NCI-H1105 treated with DMSO at 0.1 percent for 48 hours (cell line): Measurements from ENCODE around the gene CCNYL1.
"Not testable (repeated sequence)": the region's sequence is repeated elsewhere in the genome, so short reads cannot be mapped to it uniquely, and the experiment has no call there.

Experiments used
- DNase-seq: peaks from one replicate; lab custom pipeline; 2025; lab: John Stamatoyannopoulos, UW

CCNYL1 gene

DNA sequence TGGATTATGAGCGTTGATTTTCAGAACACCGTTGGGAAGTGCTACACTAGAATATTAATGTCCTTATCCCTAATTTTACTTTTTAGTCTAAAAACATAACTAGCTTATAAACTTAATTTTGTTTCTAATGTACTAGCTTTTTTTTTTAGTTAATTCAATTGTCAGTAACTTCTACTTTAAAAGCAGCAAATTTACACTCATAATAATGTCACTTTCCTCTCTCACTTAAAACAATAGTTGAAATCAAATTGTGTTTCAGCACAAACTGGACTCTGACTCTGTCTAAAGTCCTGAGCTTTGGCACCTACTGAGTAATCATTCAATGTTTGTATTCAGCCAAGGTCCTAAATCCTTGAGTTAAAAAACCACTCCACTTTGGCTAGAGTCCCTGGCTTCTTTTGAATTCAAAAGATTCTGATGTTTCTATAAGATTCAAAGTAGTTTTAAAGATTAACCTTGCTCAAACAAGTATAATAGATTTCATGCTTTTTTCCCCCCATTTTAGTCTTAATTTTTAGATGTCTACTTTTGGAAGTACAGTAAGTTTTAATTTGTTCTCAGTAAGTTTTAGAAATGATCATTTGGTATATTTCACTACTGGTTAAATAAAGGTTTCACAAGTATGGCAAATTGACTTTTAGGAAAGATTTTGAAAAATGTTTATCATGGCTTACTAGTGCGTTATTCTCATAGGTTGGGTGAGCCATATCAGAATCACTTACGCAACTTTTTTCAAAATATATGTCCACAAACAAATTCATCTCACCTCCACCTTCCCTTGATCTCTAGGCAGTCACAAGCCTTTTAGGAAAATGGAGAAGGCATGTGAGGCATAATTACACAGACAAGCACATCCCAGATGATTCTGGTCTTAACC is 23.4 kb downstream of the CCNYL1 start:
- DNase-seq: no peak

GRCh38 chr2:207735513-207735859 is 24.0 kb downstream of the CCNYL1 start:
- not testable (repeated sequence) for DNase-seq

DNA sequence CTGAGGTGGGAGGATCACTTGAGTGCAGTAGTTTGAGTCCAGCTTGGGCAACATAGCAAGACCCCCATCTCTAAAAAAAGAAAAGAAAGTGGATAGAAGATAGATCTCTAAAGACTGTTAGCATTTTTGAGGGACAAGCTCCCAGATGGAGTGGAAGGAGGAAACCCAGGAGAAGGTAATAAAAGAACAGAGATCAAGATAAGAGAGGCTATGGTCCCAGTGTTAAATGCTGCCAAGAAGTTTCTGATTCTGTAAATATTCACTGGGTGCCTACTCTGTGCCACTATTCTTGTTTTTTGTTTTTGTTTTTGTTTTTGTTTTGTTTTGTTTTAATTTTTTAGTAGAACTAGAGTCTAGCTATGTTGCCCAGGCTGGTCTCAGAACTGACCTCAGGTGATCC is 32.1 kb downstream of the CCNYL1 start:
- DNase-seq: no peak

DNA sequence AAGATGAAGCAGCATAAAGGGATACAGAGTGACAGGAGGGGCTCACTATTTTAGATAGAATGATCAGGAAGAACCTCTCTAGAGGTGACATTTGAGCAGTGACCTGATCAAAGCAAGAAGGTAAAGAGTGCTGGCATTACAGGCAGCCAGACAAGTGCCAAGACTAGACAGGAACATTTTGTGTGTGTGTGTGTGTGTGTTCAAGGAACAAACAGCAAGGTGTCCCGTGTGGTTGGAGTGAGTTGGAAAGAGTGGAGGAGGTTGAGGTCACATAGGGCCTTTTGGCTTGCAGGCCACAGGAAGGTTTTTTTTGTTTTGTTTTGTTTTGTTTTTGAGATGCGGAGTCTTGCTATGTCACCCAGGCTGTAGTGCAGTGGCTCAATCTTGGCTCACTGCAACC is 32.6 kb downstream of the CCNYL1 start:
- DNase-seq: no peak

DNA sequence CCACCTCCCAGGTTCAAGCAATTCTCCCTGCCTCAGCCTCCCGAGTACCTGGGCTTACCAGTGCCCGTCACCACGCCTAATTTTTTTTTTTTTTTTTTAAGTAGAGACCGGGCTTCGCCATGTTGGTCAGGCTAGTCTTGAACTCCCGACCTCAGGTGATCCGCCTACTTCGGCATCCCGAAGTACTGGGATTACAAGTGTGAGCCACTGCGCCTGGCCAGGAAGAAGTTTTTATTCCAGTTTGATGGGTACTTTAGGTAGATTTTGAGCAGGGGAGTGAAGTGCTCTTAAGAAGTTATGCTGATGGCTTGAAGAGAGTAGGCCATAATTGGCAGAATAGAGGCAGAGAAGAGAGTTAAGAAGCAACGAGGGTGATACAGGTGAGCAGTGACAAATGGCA is 33.0 kb downstream of the CCNYL1 start:
- no peak for DNase-seq

DNA sequence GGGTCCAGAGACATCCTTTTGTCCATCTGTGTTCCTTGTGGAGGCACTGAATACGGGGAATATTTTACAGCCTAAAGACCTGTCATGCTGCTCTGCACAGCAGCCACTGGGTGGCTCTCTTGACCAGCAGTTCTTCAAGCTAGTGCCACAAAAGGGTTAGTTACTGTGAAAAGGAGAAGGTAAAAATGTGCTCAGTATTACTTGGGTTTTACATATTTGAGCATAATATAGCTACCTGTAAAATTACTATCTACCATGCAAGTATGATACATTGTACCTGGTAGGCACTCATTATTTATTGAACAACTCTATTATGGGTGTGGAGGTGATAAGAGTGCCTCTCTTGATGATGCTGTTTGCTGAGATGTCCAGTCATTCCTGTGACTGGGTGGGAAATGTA is 34.7 kb downstream of the CCNYL1 start:
- peak; percentile 62 for DNase-seq

DNA sequence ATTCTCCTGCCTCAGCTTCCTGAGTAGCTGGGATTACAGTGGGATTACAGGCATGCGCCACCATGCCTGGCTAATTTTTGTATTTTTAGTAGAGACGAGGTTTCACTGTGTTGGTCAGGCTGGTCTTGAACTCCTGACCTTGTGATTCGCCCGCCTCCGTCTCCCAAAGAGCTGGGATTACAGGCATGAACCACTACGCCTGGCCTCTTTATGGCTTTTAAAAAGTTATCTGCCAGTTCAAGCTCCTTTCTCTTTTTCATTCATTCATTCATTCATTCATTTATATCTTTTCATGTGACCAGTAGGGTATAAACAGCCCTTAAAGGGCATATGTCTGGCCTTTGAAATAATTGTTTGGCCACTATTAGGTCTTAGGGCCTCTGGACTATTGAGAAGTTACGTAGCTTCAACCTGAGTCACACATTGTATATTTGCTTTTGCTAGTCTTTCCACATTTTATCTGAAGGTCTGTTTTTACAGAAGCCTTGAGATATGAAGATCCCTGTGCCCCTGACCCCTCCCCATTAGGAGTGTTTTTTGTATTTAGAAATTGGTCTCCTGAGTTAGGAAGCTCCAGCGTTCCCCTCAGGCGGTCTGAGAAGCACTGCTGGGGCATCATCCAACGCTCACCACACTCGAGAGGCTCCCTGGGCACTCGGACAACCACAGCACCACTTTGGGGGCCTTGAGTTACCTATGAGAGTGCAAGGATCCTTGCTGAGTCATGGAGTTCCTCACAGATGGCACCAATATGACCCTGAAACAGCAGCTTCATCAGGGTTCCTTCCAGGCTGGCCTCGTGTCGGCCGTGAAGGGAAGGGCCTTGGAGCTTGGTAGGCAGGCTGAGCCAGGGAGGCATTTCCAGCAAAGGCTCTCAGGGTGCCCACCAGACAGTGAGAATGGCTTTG is 36.5 kb downstream of the CCNYL1 start:
- no peak for DNase-seq

DNA sequence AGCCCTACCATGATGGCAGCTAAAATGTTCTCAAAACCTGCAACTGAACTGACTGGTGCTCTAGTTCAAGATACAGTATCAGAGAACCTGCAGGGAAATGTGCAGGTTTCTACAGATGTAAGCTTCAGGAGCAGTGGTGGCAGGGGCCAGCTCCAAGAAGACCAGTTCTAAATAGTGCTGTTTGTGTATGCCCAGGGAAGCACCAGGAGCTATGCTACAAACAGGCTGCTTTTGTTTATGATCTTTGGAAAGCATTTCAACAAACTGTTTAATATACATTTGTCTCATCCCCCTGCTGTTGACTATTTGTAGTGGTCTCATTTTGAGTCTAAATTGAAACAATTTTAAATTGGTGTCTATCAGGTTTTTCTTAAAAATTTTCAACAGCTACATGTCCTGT is 37.6 kb downstream of the CCNYL1 start:
- no peak for DNase-seq

DNA sequence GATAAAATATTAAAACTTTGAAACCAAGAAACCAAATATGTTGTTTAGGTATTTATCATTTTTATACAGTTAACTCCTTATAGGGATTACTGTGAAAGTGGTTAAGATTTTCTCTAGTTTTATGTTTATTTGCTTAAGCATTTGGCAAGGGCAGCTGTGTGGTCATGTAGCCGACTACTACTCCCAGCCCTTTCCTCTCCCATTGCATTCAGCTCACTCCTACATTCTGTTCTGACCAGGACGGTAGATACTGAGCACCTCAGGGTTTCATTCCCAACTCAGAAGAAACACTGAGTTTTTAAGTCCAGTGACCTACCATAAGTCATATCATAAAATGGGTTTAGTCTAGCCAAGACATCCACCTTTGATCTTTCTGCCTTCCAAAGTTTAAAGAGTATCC is 38.4 kb downstream of the CCNYL1 start:
- DNase-seq: no peak

GRCh38 chr2:207750345-207750744 is 38.9 kb downstream of the CCNYL1 start:
- DNase-seq: peak; percentile 74

DNA sequence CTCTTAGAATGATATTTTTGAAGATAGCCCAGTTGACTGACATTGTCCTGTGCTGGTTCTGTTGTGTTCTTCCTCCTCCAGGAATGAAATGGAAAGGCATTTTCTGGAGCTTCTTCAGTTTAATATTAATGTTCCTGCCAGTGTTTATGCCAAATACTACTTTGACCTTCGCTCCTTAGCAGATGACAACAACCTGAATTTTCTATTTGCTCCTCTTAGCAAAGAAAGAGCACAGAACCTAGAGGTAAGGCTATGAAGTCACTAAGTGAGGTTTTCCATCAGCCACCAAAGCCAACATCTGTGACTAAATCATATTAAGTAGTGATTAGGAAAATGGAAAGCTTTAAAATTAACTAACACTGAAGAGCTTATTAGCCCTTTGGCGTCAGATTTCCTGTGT is 39.4 kb downstream of the CCNYL1 start:
- no peak for DNase-seq

- not testable (repeated sequence) for DNase-seq
Measured at GRCh38 chr2:207753688-207754087, 42.2 kb downstream of the CCNYL1 start.

DNA sequence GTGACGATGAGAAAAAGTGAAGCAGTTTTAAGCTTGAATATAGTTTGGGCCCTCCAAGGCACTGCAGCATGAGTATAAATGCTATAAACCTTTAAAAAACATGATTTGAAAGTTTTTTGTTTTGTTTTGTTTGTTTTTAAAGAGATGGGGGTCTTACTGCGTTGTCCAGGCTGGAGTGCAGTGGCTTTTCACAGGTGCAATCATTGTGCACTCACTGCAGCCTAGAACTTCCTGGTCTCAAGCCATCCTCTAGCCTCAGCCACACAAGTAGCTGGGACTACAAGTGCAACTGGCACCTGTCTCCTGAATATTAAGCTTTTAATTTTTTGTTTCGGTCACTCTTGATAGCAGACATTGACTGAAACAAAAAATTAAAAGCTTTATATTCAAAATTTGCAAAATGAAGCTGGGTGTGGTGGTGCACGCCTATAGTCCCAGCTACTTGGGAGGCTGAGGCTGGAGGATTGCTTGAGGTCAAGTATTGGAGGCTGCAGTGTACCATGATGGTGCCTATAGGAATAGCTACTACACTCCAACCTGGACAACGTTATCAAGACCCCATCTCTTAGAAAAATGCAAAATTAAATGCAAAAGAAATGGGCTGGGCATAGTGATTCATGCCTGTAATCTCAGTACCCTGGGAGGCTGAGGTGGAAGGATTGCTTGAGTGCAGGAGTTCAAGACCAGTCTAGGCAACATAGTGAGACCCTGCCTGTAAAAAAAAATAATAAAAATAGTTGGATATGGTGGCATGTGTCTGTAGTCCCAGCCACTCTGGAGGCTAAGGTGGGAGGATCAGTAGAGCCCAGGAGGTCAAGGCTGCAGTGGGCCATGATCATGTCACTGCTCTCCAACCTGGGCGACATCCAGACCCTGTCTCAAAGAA is 43.3 kb downstream of the CCNYL1 start:
- DNase-seq: no peak

GRCh38 chr2:207758025-207758424 is 46.6 kb downstream of the CCNYL1 start:
- no peak for DNase-seq

GRCh38 chr2:207759890-207760289 is 48.5 kb downstream of the CCNYL1 start:
- no peak for DNase-seq

DNA sequence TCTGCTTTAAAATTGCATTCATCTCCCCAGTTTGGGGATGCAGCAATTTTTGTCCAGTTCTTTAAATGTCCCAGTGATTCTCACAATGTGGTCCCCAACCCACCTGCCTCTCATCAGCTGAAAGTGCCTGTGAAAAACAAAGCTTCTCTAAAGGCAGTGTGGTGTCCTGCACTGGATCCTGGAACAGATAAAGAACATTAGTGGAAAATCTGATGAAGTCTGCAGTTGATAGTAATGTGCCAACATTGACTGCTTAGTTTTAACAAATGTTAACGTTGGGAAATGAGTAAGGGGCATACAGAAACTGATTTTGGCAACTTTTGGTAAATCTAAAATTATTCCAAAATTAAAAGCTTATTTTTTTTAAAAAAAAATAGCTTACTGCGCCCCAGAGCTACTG is 49.0 kb downstream of the CCNYL1 start:
- DNase-seq: no peak

DNA sequence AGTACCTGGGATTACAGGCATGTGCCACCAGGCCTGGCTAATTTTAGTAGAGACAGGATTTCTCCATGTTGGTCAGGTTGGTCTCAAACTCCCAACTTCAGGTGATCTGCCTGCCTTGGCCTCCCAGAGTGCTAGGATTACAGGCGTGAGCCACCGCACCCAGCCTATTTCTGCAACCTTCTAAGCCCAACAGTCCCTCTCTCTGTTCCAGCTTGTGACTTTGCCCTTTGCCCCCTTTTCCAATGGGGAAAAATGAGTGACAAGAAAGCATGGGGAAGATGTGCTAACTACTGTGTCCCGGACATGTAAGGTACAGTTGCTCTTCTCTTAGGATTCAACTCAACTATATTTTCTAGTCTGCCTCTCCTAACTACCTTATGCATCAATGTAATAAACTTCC is 50.0 kb downstream of the CCNYL1 start:
- not testable (repeated sequence) for DNase-seq

DNA sequence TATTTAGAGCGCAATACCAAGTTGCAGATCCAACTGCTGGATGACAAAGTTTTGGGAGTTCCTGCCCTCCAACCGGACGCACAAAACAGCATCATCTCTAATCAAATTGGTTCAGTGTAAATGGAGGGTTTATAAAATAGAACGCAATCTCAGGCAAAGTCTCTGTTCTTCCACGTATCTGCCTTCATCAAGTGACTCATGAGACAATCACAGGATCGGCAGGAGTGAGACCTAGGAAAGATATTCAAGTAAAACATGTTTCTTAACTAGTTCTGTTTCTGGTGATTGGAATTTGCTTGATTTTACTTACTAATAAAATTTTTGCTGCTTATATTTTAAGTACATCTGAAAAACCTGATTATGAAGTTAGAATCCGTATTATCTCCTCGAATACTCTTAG is 50.7 kb downstream of the CCNYL1 start:
- no peak for DNase-seq

GRCh38 chr2:207763303-207763917 is 52.0 kb downstream of the CCNYL1 start:
- DNase-seq: no peak

GRCh38 chr2:207764096-207764630 is 52.7 kb downstream of the CCNYL1 start:
- DNase-seq: no peak

DNA sequence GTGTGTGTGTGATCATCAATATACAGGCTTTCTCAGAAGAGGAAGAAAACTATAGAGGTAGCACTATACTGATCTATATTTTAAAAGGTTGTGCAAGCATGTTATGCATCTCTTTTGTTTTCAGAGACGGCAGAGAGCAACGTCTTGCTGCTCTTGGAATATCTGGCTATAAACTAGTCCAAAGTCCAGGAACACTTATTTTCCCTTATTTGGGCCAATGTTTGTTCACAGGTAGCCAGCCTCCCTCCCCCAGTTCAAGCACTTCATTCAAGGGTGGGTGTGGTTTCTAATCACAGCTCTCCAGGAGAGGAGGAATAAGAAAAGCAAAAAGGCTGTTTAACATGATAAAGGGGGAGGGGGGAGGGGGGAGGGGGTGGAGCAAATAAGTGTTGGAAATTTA is 54.1 kb downstream of the CCNYL1 start:
- DNase-seq: peak; percentile 19
